Breast epithelium (tissue), 4 donors: Measurements from ENCODE around the gene TNFAIP8L1. TPM values are rescaled to one million over a fixed set of nuclear protein-coding genes. Genes with fewer than 3 reads are reported as not detected.

Source experiments
- DNase-seq, 2 donors: peaks; one replicate each; pipeline ENCODE4 v3.0.0-alpha.2; 2019; ENCODE audit warnings: low spot score in 2 of 2
- H3K27ac ChIP-seq, 2 donors: fragments of 200-600 bp; sonication (generic) in 1 of 2; one replicate each; pipeline ENCODE4 v1.5.1; 2016 to 2019; ENCODE audit warnings: mild to moderate bottlenecking in 1 of 2
- H3K27me3 ChIP-seq, 2 donors: fragments of 200-600 bp; sonication (generic) in 1 of 2; one replicate each; pipeline versions ENCODE4 v1.5.1 to v1.6.0; 2017 to 2019; ENCODE audit warnings: control low read depth in 1 of 2, mild to moderate bottlenecking in 1 of 2
- H3K36me3 ChIP-seq: fragments of 200-600 bp; one replicate; pipeline ENCODE4 v1.5.1; 2019
- H3K4me1 ChIP-seq, 2 donors: fragments of 200-600 bp; sonication (generic); one replicate each; pipeline ENCODE4 v1.5.1; 2016 to 2019; ENCODE audit warnings: control low read depth in 1 of 2
- H3K4me3 ChIP-seq, 3 donors: fragments of 200-600 bp; sonication (generic); 1 replicate in 2 of 3; 2 replicates in 1 of 3; pipeline ENCODE4 v1.5.1; 2016 to 2019; ENCODE audit warnings: mild to moderate bottlenecking in 3 of 3, moderate library complexity in 2 of 3
- H3K9me3 ChIP-seq, 2 donors: fragments of 200-600 bp; sonication (generic) in 1 of 2; one replicate each; pipeline ENCODE4 v1.5.1; 2016 to 2019; ENCODE audit warnings: control low read depth in 1 of 2
- CTCF ChIP-seq, 3 donors: fragments of 450-650 bp; IDR thresholded peaks; one replicate each; pipeline ENCODE4 v1.5.1; 2016 to 2017; ENCODE audit warnings: antibody characterized with exemption in 3 of 3, mild to moderate bottlenecking in 3 of 3, moderate library complexity in 3 of 3
- POLR2A ChIP-seq: fragments of 450-650 bp; IDR thresholded peaks from one replicate; pipeline ENCODE4 v1.6.1; 2016; ENCODE audit warnings: antibody characterized with exemption, mild to moderate bottlenecking, moderate library complexity
- POLR2AphosphoS5 ChIP-seq, 3 donors: sonication (generic); formaldehyde crosslinking; IDR thresholded peaks; one replicate each; pipeline ENCODE4 v1.6.1; 2017; ENCODE audit warnings: antibody characterized with exemption in 3 of 3
- intact Hi-C: fragments of 100-400 bp; cut with DNase I; formaldehyde crosslinking; loops from one replicate; pipeline ENCODE4 v1.15.1; 2023; ENCODE audit warnings: low total_unique reads
- total RNA-seq, 3 donors: library from RNA; depleted of rRNA; stranded (reverse); fragments of >200 nt; gene quantifications; one replicate each; pipeline ENCODE4 v1.1.0, GENCODE V29; 2016

Gene TNFAIP8L1
- total RNA-seq, 3 donors from 2014 or later, result 1.6 to 3.6 (median 2.9) TPM

- H3K4me1 ChIP-seq, result no peaks in the 10 kb centered on the region
- H3K36me3 ChIP-seq, result no peaks in the 10 kb centered on the region
- no peaks in the 10 kb centered on the region for H3K9me3 ChIP-seq
- intact Hi-C loops, result no loop called here
- H3K27ac ChIP-seq, result no peak overlapping the region
- no peak for DNase-seq
- H3K27me3 ChIP-seq, result no peaks in the 10 kb centered on the region
- no peak overlapping the region for H3K4me3 ChIP-seq
- TF ChIP-seq POLR2AphosphoS5 (IDR thresholded peaks at IDR 0.05) (no peak), POLR2A (no peak), CTCF (IDR thresholded peaks at IDR 0.05) (no peak)
These were observed 3.3 kb downstream of the TNFAIP8L1 start for GRCh38 chr19:4642625-4643024.

GRCh38 chr19:4645718-4646117 lies 6.4 kb downstream of the TNFAIP8L1 start:
- Histone ChIP-seq H3K27ac (no peak overlapping the region), H3K36me3 (no peaks in the 10 kb centered on the region), H3K4me3 (no peak overlapping the region), H3K9me3 (no peaks in the 10 kb centered on the region), H3K27me3 (no peaks in the 10 kb centered on the region), H3K4me1 (no peaks in the 10 kb centered on the region)
- no peak for DNase-seq
- intact Hi-C loops, result loop anchor here (1.0 kb wide), 1 partner anchor 48 kb away; no protein-coding TSS in a partner anchor
- no peak for TF ChIP-seq POLR2AphosphoS5 (IDR thresholded peaks at IDR 0.05)
- TF ChIP-seq CTCF (IDR thresholded peaks at IDR 0.05), result no peak
- TF ChIP-seq POLR2A, result no peak

- DNase-seq, result peak in 1 of 2 donors; percentile 24
These were observed 8.6 kb downstream of the TNFAIP8L1 start for GRCh38 chr19:4647676-4648644.

GRCh38 chr19:4649392-4650047 lies 10.2 kb downstream of the TNFAIP8L1 start:
- no peaks in the 10 kb centered on the region for H3K36me3 ChIP-seq
- no peaks in the 10 kb centered on the region for H3K27me3 ChIP-seq
- no peaks in the 10 kb centered on the region for H3K9me3 ChIP-seq
- no peak overlapping the region for H3K4me3 ChIP-seq
- DNase-seq, result no peak
- H3K27ac ChIP-seq, result no peak overlapping the region
- intact Hi-C loops, result loop anchor here (10.0 kb wide), 1 partner anchor 265 kb away; no protein-coding TSS in a partner anchor
- no peaks in the 10 kb centered on the region for H3K4me1 ChIP-seq
- no peak for TF ChIP-seq POLR2AphosphoS5 (IDR thresholded peaks at IDR 0.05)
- TF ChIP-seq POLR2A, result no peak
- no peak for TF ChIP-seq CTCF (IDR thresholded peaks at IDR 0.05)

More at GRCh38 chr19:4647676-4648644, 8.6 kb downstream of the TNFAIP8L1 start:
- Histone ChIP-seq H3K27ac (peak overlapping the region in 1 of 2 donors; percentile 48), H3K4me1 (no peaks in the 10 kb centered on the region), H3K4me3 (no peak overlapping the region), H3K27me3 (no peaks in the 10 kb centered on the region), H3K9me3 (no peaks in the 10 kb centered on the region), H3K36me3 (no peaks in the 10 kb centered on the region)
- peak in 1 of 3 donors; percentile 61 for TF ChIP-seq POLR2AphosphoS5 (IDR thresholded peaks at IDR 0.05)
- TF ChIP-seq POLR2A, result no peak
- intact Hi-C loops, result no loop called here

- TF ChIP-seq POLR2A, result no peak
- TF ChIP-seq POLR2AphosphoS5 (IDR thresholded peaks at IDR 0.05), result no peak
- TF ChIP-seq CTCF (IDR thresholded peaks at IDR 0.05), result no peak
- intact Hi-C loops, result loop anchor here (10.0 kb wide), 1 partner anchor 265 kb away; no protein-coding TSS in a partner anchor
- Histone ChIP-seq H3K27ac (no peak overlapping the region), H3K4me1 (no peaks in the 10 kb centered on the region), H3K4me3 (no peak overlapping the region), H3K27me3 (no peaks in the 10 kb centered on the region), H3K36me3 (no peaks in the 10 kb centered on the region), H3K9me3 (no peaks in the 10 kb centered on the region)
- DNase-seq, result no peak
These were observed 10.8 kb downstream of the TNFAIP8L1 start for GRCh38 chr19:4650159-4650558.
